Cardiac muscle cell (in vitro differentiated cells and primary cell): Measurements from ENCODE around the gene DDX43. TPM values are rescaled to one million over a fixed set of nuclear protein-coding genes. Genes with fewer than 3 reads are reported as not detected.

Experiments used
- DNase-seq, 2 donors: peaks; one replicate each; pipeline versions ENCODE4 v3.0.0 to v3.0.0-alpha.2; 2010 to 2017; ENCODE audit warnings: low read depth in 1 of 2, low spot score in 1 of 2
- H3K27ac ChIP-seq: fragments of 200-600 bp; sonication (generic); 2 replicates; pipeline ENCODE4 v1.5.1; 2016
- H3K27me3 ChIP-seq: fragments of 200-600 bp; sonication (generic); 2 replicates; pipeline ENCODE4 v1.6.0; 2016; ENCODE audit warnings: control low read depth
- H3K36me3 ChIP-seq: fragments of 200-600 bp; sonication (generic); 2 replicates; pipeline ENCODE4 v1.5.1; 2016; ENCODE audit warnings: control low read depth
- H3K4me1 ChIP-seq: fragments of 200-600 bp; sonication (generic); 2 replicates; pipeline ENCODE4 v1.8.1; 2017; ENCODE audit warnings: low read depth, mild to moderate bottlenecking, mixed run types
- H3K4me3 ChIP-seq: fragments of 200-600 bp; sonication (generic); 2 replicates; pipeline ENCODE4 v1.5.1; 2016; ENCODE audit warnings: mild to moderate bottlenecking
- H3K9me3 ChIP-seq: fragments of 200-600 bp; sonication (generic); 2 replicates; pipeline ENCODE4 v1.5.1; 2017; ENCODE audit warnings: low read depth, mild to moderate bottlenecking, control low read depth
- CTCF ChIP-seq: IDR thresholded peaks from 2 replicates; pipeline ENCODE4 v1.5.1; 2012; ENCODE audit warnings: low read depth, mild to moderate bottlenecking, low read length
- polyA plus RNA-seq: library from polyadenylated mRNA; unstranded; fragments of >200 nt; fragmentation: Nextera tagmentation; extraction: Ambion mirVana; gene quantifications from 2 replicates; pipeline ENCODE4 v1.2.1, GENCODE V29; 2016
- total RNA-seq: library from RNA; depleted of rRNA; stranded (reverse); fragments of >200 nt; gene quantifications from 2 replicates; pipeline ENCODE4 v1.2.3, GENCODE V29; 2016

DDX43 gene
- total and polyA plus RNA-seq, 2 experiments from 2014 or later: not detected

GRCh38 chr6:73362869-73363536, 31.6 kb upstream of the DDX43 start:
- Histone ChIP-seq H3K27me3 (no peaks in the 10 kb centered on the region), H3K4me3 (no peak overlapping the region), H3K9me3 (no peaks in the 10 kb centered on the region), H3K4me1 (no peaks in the 10 kb centered on the region), H3K36me3 (no peaks in the 10 kb centered on the region), H3K27ac (no peak overlapping the region)
- TF ChIP-seq CTCF: no peak
- no peak for DNase-seq

- H3K9me3 ChIP-seq: no peaks in the 10 kb centered on the region
- TF ChIP-seq CTCF: no peak
- no peak overlapping the region for H3K27ac ChIP-seq
- H3K4me1 ChIP-seq: no peaks in the 10 kb centered on the region
- DNase-seq: no peak
- no peaks in the 10 kb centered on the region for H3K27me3 ChIP-seq
- no peak overlapping the region for H3K4me3 ChIP-seq
- no peaks in the 10 kb centered on the region for H3K36me3 ChIP-seq
Observed at GRCh38 chr6:73363537-73363875, 31.1 kb upstream of the DDX43 start.

GRCh38 chr6:73364121-73364520, 30.5 kb upstream of the DDX43 start:
- no peaks in the 10 kb centered on the region for H3K36me3 ChIP-seq
- no peaks in the 10 kb centered on the region for H3K27me3 ChIP-seq
- TF ChIP-seq CTCF: no peak
- no peak for DNase-seq
- no peaks in the 10 kb centered on the region for H3K4me1 ChIP-seq
- H3K4me3 ChIP-seq: no peak overlapping the region
- no peaks in the 10 kb centered on the region for H3K9me3 ChIP-seq
- H3K27ac ChIP-seq: no peak overlapping the region

- Histone ChIP-seq H3K4me3 (no peak overlapping the region), H3K4me1 (no peaks in the 10 kb centered on the region), H3K9me3 (no peaks in the 10 kb centered on the region), H3K27ac (no peak overlapping the region), H3K36me3 (no peaks in the 10 kb centered on the region), H3K27me3 (no peaks in the 10 kb centered on the region)
- TF ChIP-seq CTCF: no peak
- DNase-seq: no peak
Observed at GRCh38 chr6:73364549-73364948, 30.1 kb upstream of the DDX43 start.

- H3K27ac ChIP-seq: no peak overlapping the region
- no peak for TF ChIP-seq CTCF
- DNase-seq: no peak
- H3K36me3 ChIP-seq: no peaks in the 10 kb centered on the region
- no peaks in the 10 kb centered on the region for H3K27me3 ChIP-seq
- no peaks in the 10 kb centered on the region for H3K9me3 ChIP-seq
- H3K4me1 ChIP-seq: no peaks in the 10 kb centered on the region
- H3K4me3 ChIP-seq: no peak overlapping the region
Observed at GRCh38 chr6:73367761-73368355, 26.8 kb upstream of the DDX43 start.
